HG03575 (cell line): ENCODE results near the gene UBAC2.
A peak's percentile ranks its signal among the peaks of the same experiment; 100 is the strongest.

Source experiments
- ATAC-seq: cut with Tn5 transposase; IDR thresholded peaks from one replicate; pipeline ENCODE4 v1.9.1; 2021; ENCODE audit not compliant: unreplicated experiment, insufficient number of reproducible peaks, low FRiP score; ENCODE audit errors: extremely low read depth

UBAC2 gene

GRCh38 chr13:99260216-99260615 lies 59.6 kb downstream of the UBAC2 start:
- ATAC-seq = no peak

- ATAC-seq = no peak
Observed at GRCh38 chr13:99261059-99261458, 60.4 kb downstream of the UBAC2 start.

- no peak for ATAC-seq
Observed at GRCh38 chr13:99263126-99263785, 62.6 kb downstream of the UBAC2 start.

DNA sequence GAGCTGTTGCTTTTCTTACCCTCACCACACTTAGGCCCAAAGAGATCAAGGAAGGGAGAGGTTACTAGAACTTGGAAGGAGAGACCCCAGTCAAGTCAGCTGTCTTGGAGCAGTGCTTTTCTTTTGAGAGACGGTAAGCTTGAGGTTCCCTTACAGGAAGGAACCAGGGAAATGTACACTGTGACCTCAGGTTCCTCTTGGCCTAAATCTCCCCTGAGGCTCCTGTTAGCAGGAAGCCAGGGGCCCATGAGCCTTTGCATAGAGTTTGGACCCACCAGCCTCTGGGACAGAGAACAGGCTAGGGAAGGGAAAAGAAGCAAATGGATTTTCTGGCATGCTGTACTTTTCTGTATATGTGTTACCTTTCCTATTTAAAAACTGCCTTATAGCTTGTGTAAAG lies 63.4 kb downstream of the UBAC2 start:
- no peak for ATAC-seq

DNA sequence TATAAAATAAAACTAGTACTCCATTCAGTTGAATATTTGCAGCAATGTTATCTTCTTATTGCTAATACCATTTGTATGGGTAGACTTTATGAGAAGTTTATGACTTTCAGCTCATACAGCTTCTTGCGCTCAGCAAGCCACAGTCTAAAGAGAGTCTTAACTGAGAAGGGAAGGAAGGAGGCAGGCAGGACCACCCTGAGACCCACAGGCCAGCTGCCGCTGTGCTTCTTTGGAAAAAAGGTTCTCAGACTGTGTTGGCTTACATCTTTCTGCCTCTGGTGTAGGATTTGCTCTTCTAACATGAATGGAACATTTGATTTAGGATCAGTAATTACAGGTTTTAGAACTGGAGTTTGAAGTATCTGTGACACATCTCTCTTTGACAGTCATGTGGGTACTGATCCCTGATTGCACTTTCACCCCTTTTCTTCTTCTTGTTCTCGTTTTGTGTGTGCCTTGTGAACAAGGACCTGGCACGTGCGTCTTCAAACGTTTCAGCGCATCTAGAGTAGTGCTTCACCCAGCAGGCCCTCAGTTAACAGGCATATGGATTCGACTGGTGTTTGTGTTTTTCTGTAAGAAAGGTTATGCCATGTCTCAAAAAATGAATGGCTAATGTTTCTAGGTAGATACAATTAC lies 64.6 kb downstream of the UBAC2 start:
- no peak for ATAC-seq

- no peak for ATAC-seq
Observed at GRCh38 chr13:99265821-99266426, 65.3 kb downstream of the UBAC2 start.

DNA sequence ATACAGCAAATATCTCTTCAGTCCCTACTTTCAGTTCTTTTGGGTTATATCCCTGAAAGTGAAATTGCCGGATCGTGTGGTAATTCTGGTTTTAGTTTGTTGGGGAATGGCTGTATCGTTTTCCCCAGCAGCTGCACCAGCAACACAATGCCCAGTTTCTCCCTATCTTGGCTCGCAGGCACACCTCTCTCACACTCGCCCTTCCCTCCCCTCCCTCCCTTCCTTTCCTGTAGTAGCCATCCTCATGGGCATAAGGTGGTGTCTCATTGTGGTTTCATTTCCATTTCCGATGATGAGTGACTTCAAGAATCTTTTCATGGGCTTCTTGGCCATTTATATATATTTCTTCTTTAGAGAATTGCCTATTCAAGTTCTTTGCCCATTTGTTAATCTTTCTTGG lies 66.2 kb downstream of the UBAC2 start:
- ATAC-seq = no peak

DNA sequence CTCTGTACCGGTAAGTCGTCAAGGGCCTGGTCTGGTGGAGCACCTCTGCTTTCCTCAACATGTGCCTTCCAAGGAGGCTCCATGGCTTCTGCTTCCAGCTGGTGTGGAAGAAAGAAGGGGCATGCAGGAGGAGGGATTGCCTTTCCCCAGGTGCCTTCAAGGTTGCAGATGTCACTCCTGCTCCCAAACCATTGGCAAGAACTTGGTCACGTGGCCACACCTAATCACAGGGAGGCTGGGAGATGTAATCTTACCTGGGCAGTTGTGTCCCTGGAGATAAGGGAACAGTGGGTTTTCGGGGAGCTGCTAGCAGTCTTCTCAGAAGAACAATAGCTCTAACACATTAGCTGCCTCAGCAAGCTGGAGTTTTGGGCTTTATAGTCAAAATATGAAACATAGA lies 67.3 kb downstream of the UBAC2 start:
- ATAC-seq = no peak

- no peak for ATAC-seq
Observed at GRCh38 chr13:99268822-99269221, 68.2 kb downstream of the UBAC2 start.

DNA sequence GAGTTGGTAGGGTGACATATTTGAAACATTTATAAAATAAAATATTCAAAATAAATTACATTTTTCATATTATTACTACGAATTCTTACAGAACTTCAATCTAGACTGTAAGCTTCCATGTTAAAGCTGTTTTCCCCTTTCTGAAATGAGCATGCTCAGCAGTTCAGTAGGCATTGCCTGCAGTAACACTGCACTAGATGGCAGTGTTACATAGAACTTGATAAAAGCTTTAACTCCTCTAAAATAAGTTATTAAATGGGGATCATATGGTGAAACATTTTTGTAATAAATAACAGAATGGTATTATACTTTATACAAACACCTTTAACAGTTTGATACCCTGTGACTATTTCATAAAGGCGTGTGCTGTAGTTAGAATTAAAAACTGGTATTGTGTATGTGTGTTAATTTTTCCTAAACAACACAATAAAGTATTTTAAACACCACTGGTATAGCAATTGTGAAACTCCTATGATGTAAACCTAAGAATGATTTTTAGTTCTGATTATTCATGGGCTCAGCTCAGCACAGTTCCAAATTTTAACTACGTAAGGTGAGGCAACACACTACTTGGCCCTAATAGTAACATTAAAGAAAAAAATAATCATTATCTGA lies 69.1 kb downstream of the UBAC2 start:
- ATAC-seq = peak; percentile 51

DNA sequence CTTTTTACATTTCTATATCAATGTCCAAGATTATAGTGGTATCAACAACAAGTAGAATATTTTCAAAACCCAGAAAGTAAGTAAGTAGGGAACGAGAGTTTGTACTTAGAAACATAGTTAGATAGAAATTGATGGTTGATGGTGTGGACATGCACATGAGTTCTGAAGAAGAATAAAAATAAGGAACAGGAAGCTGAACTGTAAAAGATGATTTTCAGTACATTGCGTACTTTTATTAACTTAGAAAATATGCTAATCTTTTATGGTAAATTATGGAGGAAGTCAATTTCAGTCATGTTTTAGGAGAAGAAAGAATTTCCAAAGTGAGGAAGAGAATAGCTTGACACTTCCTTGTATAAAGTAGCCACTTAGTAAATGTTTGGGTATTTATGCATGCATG lies 69.9 kb downstream of the UBAC2 start:
- no peak for ATAC-seq

- no peak for ATAC-seq
Observed at GRCh38 chr13:99271249-99271648, 70.6 kb downstream of the UBAC2 start.

DNA sequence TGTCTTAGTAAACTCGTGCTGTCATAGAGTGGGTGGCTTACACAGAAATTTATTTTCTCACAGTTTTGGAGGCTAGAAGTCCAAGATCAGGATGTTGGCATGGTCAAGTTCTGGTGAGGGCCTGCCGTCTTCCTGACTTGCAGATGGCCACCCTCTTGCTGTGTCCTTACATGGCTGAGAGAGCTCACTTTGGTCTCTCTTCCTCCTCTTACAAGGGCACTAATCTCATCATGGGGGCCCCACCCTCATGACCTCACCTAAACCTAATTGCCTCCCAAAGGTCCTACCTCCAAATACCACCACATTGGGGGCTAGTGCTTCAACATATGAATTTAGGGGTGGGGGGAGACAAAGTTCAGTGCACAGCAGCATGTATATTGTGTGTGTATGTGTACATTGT lies 71.8 kb downstream of the UBAC2 start:
- ATAC-seq = no peak

- ATAC-seq = no peak
Observed at GRCh38 chr13:99273128-99273527, 72.5 kb downstream of the UBAC2 start.

DNA sequence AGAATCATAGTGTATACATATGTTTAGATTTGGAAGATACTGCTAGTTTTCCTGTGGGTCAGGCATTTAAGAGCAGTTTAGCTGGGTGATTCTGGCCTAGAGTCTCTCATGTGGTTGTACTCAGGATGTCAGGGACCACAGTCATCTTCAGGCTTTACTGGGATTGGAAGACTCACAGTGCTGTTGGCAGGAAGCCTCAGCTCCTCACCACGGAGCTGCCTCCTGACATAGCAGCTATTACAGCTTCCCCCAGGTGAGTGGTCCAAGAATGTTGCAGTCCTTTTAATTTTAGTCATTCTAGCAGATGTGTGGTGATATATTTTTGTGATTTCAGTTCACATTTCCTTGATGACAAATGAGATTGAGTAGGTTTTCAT lies 74.4 kb downstream of the UBAC2 start:
- no peak for ATAC-seq

DNA sequence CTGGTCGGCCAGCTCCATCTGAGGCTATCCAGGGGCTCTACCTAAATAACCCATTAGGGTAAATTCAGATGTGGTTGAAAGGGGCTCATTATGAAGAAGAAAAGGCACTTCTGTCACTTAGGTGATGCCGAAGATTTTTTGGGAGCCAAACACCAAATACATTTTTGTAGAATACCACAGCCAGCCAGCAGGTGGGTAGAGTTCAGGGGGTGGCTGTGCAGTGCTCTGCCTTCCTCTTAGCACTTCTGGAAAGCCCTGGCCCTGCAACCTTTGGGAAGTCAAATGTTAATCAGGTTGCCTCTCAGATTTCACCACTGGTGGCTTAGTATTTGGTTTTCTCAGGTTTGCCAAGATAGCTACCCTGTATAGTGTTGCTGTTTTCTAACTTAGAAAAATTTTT lies 76.1 kb downstream of the UBAC2 start:
- no peak for ATAC-seq

- ATAC-seq = no peak
Observed at GRCh38 chr13:99277629-99278028, 77.0 kb downstream of the UBAC2 start.

DNA sequence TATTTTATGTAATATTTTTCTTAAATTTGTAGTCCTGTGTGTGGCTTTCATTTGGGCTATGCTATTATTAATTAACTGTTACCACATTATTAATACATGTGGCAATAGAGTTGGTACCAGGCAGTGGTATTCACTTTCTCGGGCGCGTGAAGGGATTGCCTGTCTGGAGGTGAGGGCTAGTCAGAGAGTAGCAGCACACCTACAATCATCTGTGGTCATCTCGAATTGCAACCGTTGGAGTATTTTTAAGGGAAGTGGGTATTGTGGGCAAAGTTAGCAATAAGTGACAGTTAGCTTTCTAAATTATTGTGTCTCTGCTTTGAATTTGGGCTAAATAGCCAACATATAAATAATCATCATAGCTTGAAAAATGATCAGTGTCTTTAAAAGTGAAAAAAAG lies 77.5 kb downstream of the UBAC2 start:
- no peak for ATAC-seq

DNA sequence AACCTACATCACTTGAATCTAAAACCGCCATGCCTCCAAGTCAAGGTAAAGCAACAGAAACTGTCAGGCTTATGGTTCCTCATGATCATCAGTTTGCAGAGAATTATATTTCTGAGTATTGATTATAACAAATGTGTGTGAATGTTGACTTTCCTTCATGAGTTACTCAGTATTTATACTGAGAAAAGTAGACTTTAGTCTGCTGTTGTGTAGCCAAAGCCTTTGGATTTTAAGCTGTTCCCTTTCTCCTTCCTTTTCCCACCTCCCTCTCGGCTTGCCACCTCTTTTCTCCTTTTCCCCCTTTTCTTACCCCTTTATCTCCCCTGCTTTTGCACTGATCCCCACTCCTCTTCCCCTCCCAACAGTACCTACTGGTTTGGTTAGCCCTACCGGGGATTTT lies 78.2 kb downstream of the UBAC2 start:
- no peak for ATAC-seq

DNA sequence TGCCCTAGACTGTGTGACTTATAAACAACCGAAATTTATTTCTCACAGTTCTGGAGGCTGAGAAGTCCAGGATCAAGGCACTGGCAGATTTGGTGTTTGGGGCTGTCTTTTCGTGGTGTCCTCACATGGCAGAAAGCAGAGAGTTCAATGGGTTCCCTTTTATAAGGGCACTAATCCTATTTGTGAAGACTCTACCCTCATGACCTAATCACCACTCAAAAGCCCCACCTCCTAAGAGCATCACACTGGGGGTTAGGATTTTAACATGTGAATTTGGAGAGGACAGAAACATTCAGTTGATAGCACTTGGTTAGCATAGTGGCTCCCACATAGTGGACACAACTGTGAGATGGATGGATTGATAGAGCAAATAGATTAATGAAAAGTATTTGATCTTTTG lies 79.0 kb downstream of the UBAC2 start:
- ATAC-seq = no peak
